ENCODE measurements around the gene NFE2L3.

DNA sequence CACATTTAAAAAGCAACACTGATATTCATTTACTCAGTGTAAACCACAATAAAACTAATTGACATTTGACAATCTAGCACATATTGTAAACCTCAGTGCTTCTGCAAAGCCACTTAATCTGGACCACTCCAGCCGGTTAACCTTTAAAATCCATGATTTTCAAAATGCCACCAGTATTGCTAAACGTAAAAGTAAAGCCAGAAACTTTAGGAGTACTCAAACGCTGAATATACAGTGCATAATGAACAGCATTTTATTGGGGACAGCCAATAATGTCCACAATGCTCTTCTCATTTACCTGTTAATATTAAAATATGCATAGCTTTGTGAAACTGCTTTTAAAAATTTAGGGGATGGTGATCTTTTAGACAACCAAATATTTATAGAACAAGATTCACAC, 37.7 kb downstream of the NFE2L3 start:
- TF ChIP-seq, protein P1, sequence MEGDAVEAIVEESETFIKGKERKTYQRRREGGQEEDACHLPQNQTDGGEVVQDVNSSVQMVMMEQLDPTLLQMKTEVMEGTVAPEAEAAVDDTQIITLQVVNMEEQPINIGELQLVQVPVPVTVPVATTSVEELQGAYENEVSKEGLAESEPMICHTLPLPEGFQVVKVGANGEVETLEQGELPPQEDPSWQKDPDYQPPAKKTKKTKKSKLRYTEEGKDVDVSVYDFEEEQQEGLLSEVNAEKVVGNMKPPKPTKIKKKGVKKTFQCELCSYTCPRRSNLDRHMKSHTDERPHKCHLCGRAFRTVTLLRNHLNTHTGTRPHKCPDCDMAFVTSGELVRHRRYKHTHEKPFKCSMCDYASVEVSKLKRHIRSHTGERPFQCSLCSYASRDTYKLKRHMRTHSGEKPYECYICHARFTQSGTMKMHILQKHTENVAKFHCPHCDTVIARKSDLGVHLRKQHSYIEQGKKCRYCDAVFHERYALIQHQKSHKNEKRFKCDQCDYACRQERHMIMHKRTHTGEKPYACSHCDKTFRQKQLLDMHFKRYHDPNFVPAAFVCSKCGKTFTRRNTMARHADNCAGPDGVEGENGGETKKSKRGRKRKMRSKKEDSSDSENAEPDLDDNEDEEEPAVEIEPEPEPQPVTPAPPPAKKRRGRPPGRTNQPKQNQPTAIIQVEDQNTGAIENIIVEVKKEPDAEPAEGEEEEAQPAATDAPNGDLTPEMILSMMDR (IDR thresholded peaks at IDR 0.05; ENCODE audit: poor library complexity): no peak
- TF ChIP-seq EZH2 (IDR thresholded peaks at IDR 0.05; ENCODE audit: borderline replicate concordance): no peak
- TF ChIP-seq EZH2phosphoT487 (IDR thresholded peaks at IDR 0.05; ENCODE audit: low read depth, severe bottlenecking, unreplicated experiment): no peak

Measured in hepatocyte (in vitro differentiated cells).